Measurements from ENCODE around the gene PHACTR3.

The PHACTR3 gene

DNA sequence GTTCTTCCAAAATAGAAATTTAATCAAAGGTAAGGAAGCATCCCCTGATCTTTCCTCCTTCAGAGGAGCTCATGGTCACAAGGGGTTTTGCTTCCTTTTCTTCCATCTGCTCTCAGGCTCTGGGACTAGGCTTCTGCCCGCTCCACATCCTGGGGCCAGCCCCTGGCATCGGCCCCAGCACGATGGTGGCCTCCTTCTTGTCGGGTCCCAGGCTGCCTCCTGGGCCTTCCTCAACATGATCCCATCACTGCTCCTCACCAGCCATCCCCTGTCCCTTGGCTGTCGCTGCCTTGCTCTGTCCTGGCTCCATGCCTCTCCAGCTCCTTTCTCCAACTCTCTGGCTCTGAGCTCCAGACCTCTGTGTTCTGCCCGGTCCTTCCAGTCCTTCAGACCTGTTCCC lies 4.1 kb downstream of the PHACTR3 start:
- DNase-seq (ENCODE audit: extremely low read depth, low read depth): no peak
- TF ChIP-seq, protein P1, sequence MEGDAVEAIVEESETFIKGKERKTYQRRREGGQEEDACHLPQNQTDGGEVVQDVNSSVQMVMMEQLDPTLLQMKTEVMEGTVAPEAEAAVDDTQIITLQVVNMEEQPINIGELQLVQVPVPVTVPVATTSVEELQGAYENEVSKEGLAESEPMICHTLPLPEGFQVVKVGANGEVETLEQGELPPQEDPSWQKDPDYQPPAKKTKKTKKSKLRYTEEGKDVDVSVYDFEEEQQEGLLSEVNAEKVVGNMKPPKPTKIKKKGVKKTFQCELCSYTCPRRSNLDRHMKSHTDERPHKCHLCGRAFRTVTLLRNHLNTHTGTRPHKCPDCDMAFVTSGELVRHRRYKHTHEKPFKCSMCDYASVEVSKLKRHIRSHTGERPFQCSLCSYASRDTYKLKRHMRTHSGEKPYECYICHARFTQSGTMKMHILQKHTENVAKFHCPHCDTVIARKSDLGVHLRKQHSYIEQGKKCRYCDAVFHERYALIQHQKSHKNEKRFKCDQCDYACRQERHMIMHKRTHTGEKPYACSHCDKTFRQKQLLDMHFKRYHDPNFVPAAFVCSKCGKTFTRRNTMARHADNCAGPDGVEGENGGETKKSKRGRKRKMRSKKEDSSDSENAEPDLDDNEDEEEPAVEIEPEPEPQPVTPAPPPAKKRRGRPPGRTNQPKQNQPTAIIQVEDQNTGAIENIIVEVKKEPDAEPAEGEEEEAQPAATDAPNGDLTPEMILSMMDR (IDR thresholded peaks at IDR 0.05; ENCODE audit: low read depth, low read length, missing control alignments): no peak
- H3K4me3 ChIP-seq (replicated peaks; ENCODE audit: low read depth, low read length): no peak overlapping the region

- TF ChIP-seq, protein P1 (IDR thresholded peaks at IDR 0.05; ENCODE audit: low read depth, low read length, missing control alignments): no peak
- DNase-seq (ENCODE audit: extremely low read depth, low read depth): no peak
- no peak overlapping the region for H3K4me3 ChIP-seq (replicated peaks; ENCODE audit: low read depth, low read length)
Observed at GRCh38 chr20:59608871-59609270, 4.5 kb downstream of the PHACTR3 start.

GRCh38 chr20:59611286-59611685 lies 6.9 kb downstream of the PHACTR3 start:
- H3K4me3 ChIP-seq (replicated peaks; ENCODE audit: low read depth, low read length): no peak overlapping the region
- DNase-seq (ENCODE audit: extremely low read depth, low read depth): no peak
- TF ChIP-seq, protein P1 (IDR thresholded peaks at IDR 0.05; ENCODE audit: low read depth, low read length, missing control alignments): no peak

- TF ChIP-seq, protein P1 (IDR thresholded peaks at IDR 0.05; ENCODE audit: low read depth, low read length, missing control alignments): no peak
- no peak for DNase-seq (ENCODE audit: extremely low read depth, low read depth)
Observed at GRCh38 chr20:59613861-59614260, 9.5 kb downstream of the PHACTR3 start.

GRCh38 chr20:59614714-59615113 lies 10.4 kb downstream of the PHACTR3 start:
- TF ChIP-seq, protein P1 (IDR thresholded peaks at IDR 0.05; ENCODE audit: low read depth, low read length, missing control alignments): no peak
- H3K4me3 ChIP-seq (replicated peaks; ENCODE audit: low read depth, low read length): no peak overlapping the region
- no peak for DNase-seq (ENCODE audit: extremely low read depth, low read depth)

More at GRCh38 chr20:59613861-59614260, 9.5 kb downstream of the PHACTR3 start:
- H3K4me3 ChIP-seq (replicated peaks; ENCODE audit: low read depth, low read length): no peak overlapping the region

DNA sequence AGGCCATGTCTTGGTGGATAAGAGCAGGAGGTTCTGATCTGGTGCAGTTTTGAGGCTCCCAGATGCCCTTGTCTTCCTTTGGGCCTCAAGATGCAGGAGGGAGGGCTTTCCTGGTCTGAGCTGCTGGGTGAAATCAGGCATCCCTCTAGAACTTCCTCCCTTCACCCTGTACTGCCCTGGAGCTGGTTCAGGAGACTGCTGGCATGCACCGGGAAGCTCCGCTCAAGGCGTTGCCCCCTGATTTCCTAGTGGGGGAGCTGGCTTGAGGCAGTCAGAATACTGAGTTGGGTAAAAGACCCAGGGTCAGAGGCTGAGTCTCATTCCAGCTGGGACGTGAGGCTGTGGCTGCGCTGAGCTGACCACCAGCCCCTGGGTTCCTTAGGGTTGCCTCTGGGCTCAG lies 12.0 kb downstream of the PHACTR3 start:
- no peak overlapping the region for H3K4me3 ChIP-seq (replicated peaks; ENCODE audit: low read depth, low read length)
- TF ChIP-seq, protein P1 (IDR thresholded peaks at IDR 0.05; ENCODE audit: low read depth, low read length, missing control alignments): no peak
- DNase-seq (ENCODE audit: extremely low read depth, low read depth): no peak

- DNase-seq (ENCODE audit: extremely low read depth, low read depth): no peak
- H3K4me3 ChIP-seq (replicated peaks; ENCODE audit: low read depth, low read length): no peak overlapping the region
- TF ChIP-seq, protein P1 (IDR thresholded peaks at IDR 0.05; ENCODE audit: low read depth, low read length, missing control alignments): no peak
Observed at GRCh38 chr20:59617221-59617620, 12.9 kb downstream of the PHACTR3 start.

Data from HFF-Myc (cell line).